HFFc6 (cell line): ENCODE data around the gene SPAG4. TPM values are rescaled to one million over a fixed set of nuclear protein-coding genes. Genes with fewer than 3 reads are reported as not detected.
A peak's percentile ranks its signal among the peaks of the same experiment; 100 is the strongest.

Source experiments
- DNase-seq: peaks from one replicate; pipeline ENCODE4 v3.0.0-alpha.2; 2018
- H3K27ac Mint-ChIP-seq: 2 replicates; pipeline ENCODE4 v1.8.0; 2020; ENCODE audit warnings: mild to moderate bottlenecking, mixed read lengths
- H3K27me3 Mint-ChIP-seq: 2 replicates; pipeline ENCODE4 v1.8.0; 2021; ENCODE audit warnings: mild to moderate bottlenecking, moderate library complexity, mixed read lengths; ENCODE audit not compliant: insufficient read depth
- H3K36me3 Mint-ChIP-seq: 2 replicates; pipeline ENCODE4 v1.8.0; 2021; ENCODE audit warnings: low read depth, mixed read lengths
- H3K4me1 Mint-ChIP-seq: 2 replicates; pipeline ENCODE4 v1.8.0; 2020; ENCODE audit warnings: low read depth, mixed read lengths
- H3K4me3 Mint-ChIP-seq: 2 replicates; pipeline ENCODE4 v1.8.0; 2020; ENCODE audit warnings: mild to moderate bottlenecking, moderate library complexity, mixed read lengths
- H3K9me3 Mint-ChIP-seq: 2 replicates; pipeline ENCODE4 v1.8.0; 2020; ENCODE audit warnings: mild to moderate bottlenecking, mixed read lengths
- CTCF ChIP-seq: fragments of 200-600 bp; sonication (generic); IDR thresholded peaks from 2 replicates; pipeline ENCODE4 v1.5.0; 2021; ENCODE audit warnings: antibody characterized with exemption, mild to moderate bottlenecking
- total RNA-seq, 6 experiments: library from RNA; stranded (reverse); fragmentation: NEBNext Ultra II Directional; extraction: Animal tissue kit (Norgen Biotek cat#: 25700); gene quantifications; 2 replicates in 1 of 6; 3 replicates in 5 of 6; pipeline ENCODE4 v1.2.3, GENCODE V29; 2021

Gene SPAG4
- total RNA-seq, 6 experiments from 2014 or later = 2.2 to 3.6 (median 2.8) TPM

- no peaks in the 10 kb centered on the region for H3K36me3 Mint-ChIP-seq
- H3K4me3 Mint-ChIP-seq = no peak overlapping the region
- peaks cover 35% of the 10 kb centered on the region for H3K27me3 Mint-ChIP-seq
- H3K27ac Mint-ChIP-seq = no peak overlapping the region
- DNase-seq = no peak
- no peaks in the 10 kb centered on the region for H3K9me3 Mint-ChIP-seq
- H3K4me1 Mint-ChIP-seq = peaks cover 6% of the 10 kb centered on the region; the same call in 1 of the 2 replicates
- TF ChIP-seq CTCF = no peak
Measured at GRCh38 chr20:35602851-35603495, 12.7 kb upstream of the SPAG4 start.

- no peaks in the 10 kb centered on the region for H3K36me3 Mint-ChIP-seq
- DNase-seq = no peak
- no peak for TF ChIP-seq CTCF
- peaks cover 29% of the 10 kb centered on the region for H3K27me3 Mint-ChIP-seq
- no peaks in the 10 kb centered on the region for H3K9me3 Mint-ChIP-seq
- no peak overlapping the region for H3K4me3 Mint-ChIP-seq
- H3K4me1 Mint-ChIP-seq = peaks cover 6% of the 10 kb centered on the region; the same call in 1 of the 2 replicates
- no peak overlapping the region for H3K27ac Mint-ChIP-seq
Measured at GRCh38 chr20:35603695-35604448, 11.8 kb upstream of the SPAG4 start.

- DNase-seq = no peak
- H3K27ac Mint-ChIP-seq = no peak overlapping the region
- peaks cover 6% of the 10 kb centered on the region; the same call in 1 of the 2 replicates for H3K4me1 Mint-ChIP-seq
- peaks cover 29% of the 10 kb centered on the region for H3K27me3 Mint-ChIP-seq
- no peak overlapping the region for H3K4me3 Mint-ChIP-seq
- H3K36me3 Mint-ChIP-seq = no peaks in the 10 kb centered on the region
- TF ChIP-seq CTCF = peak; percentile 69
- no peaks in the 10 kb centered on the region for H3K9me3 Mint-ChIP-seq
Measured at GRCh38 chr20:35604449-35604747, 11.2 kb upstream of the SPAG4 start.

GRCh38 chr20:35606127-35606526, 9.5 kb upstream of the SPAG4 start:
- no peaks in the 10 kb centered on the region for H3K9me3 Mint-ChIP-seq
- TF ChIP-seq CTCF = no peak
- H3K27me3 Mint-ChIP-seq = peaks cover 16% of the 10 kb centered on the region
- H3K27ac Mint-ChIP-seq = no peak overlapping the region
- H3K36me3 Mint-ChIP-seq = no peaks in the 10 kb centered on the region
- DNase-seq = no peak
- peaks cover 6% of the 10 kb centered on the region; the same call in 1 of the 2 replicates for H3K4me1 Mint-ChIP-seq
- H3K4me3 Mint-ChIP-seq = no peak overlapping the region

GRCh38 chr20:35607003-35607735, 8.5 kb upstream of the SPAG4 start:
- H3K27me3 Mint-ChIP-seq = peaks cover 13% of the 10 kb centered on the region
- no peak overlapping the region for H3K27ac Mint-ChIP-seq
- no peaks in the 10 kb centered on the region for H3K9me3 Mint-ChIP-seq
- no peak overlapping the region for H3K4me3 Mint-ChIP-seq
- no peaks in the 10 kb centered on the region for H3K36me3 Mint-ChIP-seq
- no peak for TF ChIP-seq CTCF
- DNase-seq = no peak
- peaks cover 6% of the 10 kb centered on the region; the same call in 1 of the 2 replicates for H3K4me1 Mint-ChIP-seq
